A549 (cell line): ENCODE results near the gene FCMR. TPM values are rescaled to one million over a fixed set of nuclear protein-coding genes. Genes with fewer than 3 reads are reported as not detected.

Experiments
- ATAC-seq, 2 experiments: fragments of 200-7000 bp in 1 of 2; fragments of >200 bp in 1 of 2; cut with Nextera tagmentation in 1 of 2; cut with Tn5 transposase in 1 of 2; 3 replicates each; pipeline versions ENCODE4 v1.8.0 to v1.9.1; 2018 to 2020; ENCODE audit warnings: mild to moderate bottlenecking in 1 of 2, moderate library complexity in 1 of 2
- CTCF ChIA-PET: fragments of 300-600 bp; sonication (Branson Sonifier 250); formaldehyde crosslinking; extraction: SDS; loops from one replicate; lab custom pipeline; 2021; ENCODE audit warnings: antibody characterized with exemption, inconsistent platforms; lab: Yijun Ruan, JAX
- POLR2A ChIA-PET: fragments of 350-600 bp; formaldehyde crosslinking; extraction: SDS; loops from one replicate; lab custom pipeline; 2021; ENCODE audit warnings: antibody characterized with exemption, inconsistent platforms; lab: Yijun Ruan, JAX
- DNase-seq, 2 experiments: peaks; one replicate each; pipeline versions ENCODE4 v3.0.0 to v3.0.0-alpha.2; 2011 to 2016; ENCODE audit warnings: low read depth in 1 of 2, low spot score in 1 of 2
- FAIRE-seq: peaks from 2 replicates; lab custom pipeline; 2011; peaks lifted over from hg19 to GRCh38; lab: Jason Lieb, UNC
- H3K27ac ChIP-seq, 2 experiments: fragments of >200 bp; sonication (Bioruptor Twin); formaldehyde crosslinking; 3 replicates each; pipeline ENCODE4 v1.5.1; 2016 to 2017
- H3K4me1 ChIP-seq: fragments of >200 bp; sonication (Bioruptor Twin); formaldehyde crosslinking; 3 replicates; pipeline ENCODE4 v1.6.1; 2016
- H3K4me2 ChIP-seq: fragments of >200 bp; sonication (Bioruptor Twin); formaldehyde crosslinking; 3 replicates; pipeline ENCODE4 v1.6.1; 2016
- H3K4me3 ChIP-seq: fragments of >200 bp; sonication (Bioruptor Twin); formaldehyde crosslinking; 3 replicates; pipeline ENCODE4 v1.5.1; 2016
- H3K9me3 ChIP-seq: fragments of >200 bp; sonication (Bioruptor Twin); formaldehyde crosslinking; 3 replicates; pipeline ENCODE4 v1.6.1; 2016
- CBX2 ChIP-seq: fragments of 200-600 bp; sonication (generic); IDR thresholded peaks from 2 replicates; pipeline ENCODE4 v1.6.1; 2016; ENCODE audit warnings: low read depth, mild to moderate bottlenecking, borderline replicate concordance
- CHD2 ChIP-seq: fragments of 150-350 bp; IDR thresholded peaks from 2 replicates; pipeline ENCODE4 v1.6.1; 2014; ENCODE audit warnings: low read length; ENCODE audit not compliant: partially characterized antibody
- EP300 ChIP-seq, 2 experiments: fragments of >200 bp; sonication (Bioruptor Twin); formaldehyde crosslinking; IDR thresholded peaks; 2 replicates in 1 of 2; 3 replicates in 1 of 2; pipeline ENCODE4 v1.6.1; 2016 to 2017
- FOSB ChIP-seq: fragments of 250-450 bp; sonication (Bioruptor Pico); IDR thresholded peaks from 2 replicates; pipeline ENCODE4 v1.5.0; 2020; ENCODE audit warnings: mild to moderate bottlenecking, moderate library complexity
- FOSL2 ChIP-seq, 2 experiments: fragments of 450-650 bp in 1 of 2; fragments of >200 bp in 1 of 2; sonication (Bioruptor Twin) in 1 of 2; formaldehyde crosslinking; IDR thresholded peaks; 2 replicates each; pipeline versions ENCODE4 v1.5.0 to v1.6.1; 2016 to 2020; ENCODE audit warnings: mild to moderate bottlenecking in 1 of 2, moderate library complexity in 1 of 2
- GATA3 ChIP-seq: IDR thresholded peaks from 2 replicates; pipeline ENCODE4 v1.6.1; 2012; ENCODE audit warnings: borderline replicate concordance
- HEYL ChIP-seq: fragments of 250-450 bp; sonication (Bioruptor Pico); IDR thresholded peaks from 2 replicates; pipeline ENCODE4 v1.8.0; 2021; ENCODE audit warnings: mild to moderate bottlenecking, moderate library complexity
- MYC ChIP-seq: IDR thresholded peaks from 2 replicates; pipeline ENCODE4 v1.6.1; 2012; ENCODE audit warnings: mild to moderate bottlenecking, inconsistent platforms, low read length, improper control_type of control experiment, borderline replicate concordance
- NPAS2 ChIP-seq: fragments of 250-450 bp; sonication (Bioruptor Pico); IDR thresholded peaks from 2 replicates; pipeline ENCODE4 v1.8.0; 2022; ENCODE audit warnings: mild to moderate bottlenecking, moderate library complexity, borderline replicate concordance
- RARB ChIP-seq: fragments of 250-450 bp; sonication (Bioruptor Pico); IDR thresholded peaks from 2 replicates; pipeline ENCODE4 v1.8.0; 2021; ENCODE audit warnings: mild to moderate bottlenecking, moderate library complexity
- RNF2 ChIP-seq: fragments of 200-600 bp; sonication (generic); IDR thresholded peaks from 2 replicates; pipeline ENCODE4 v1.6.1; 2016; ENCODE audit warnings: low read depth, mild to moderate bottlenecking, antibody characterized with exemption, moderate library complexity, borderline replicate concordance
- SREBF2 ChIP-seq: fragments of 450-650 bp; IDR thresholded peaks from 2 replicates; pipeline ENCODE4 v1.6.1; 2014; ENCODE audit warnings: mild to moderate bottlenecking, moderate library complexity
- TP53 ChIP-seq: fragments of 250-450 bp; sonication (Bioruptor Pico); IDR thresholded peaks from 2 replicates; pipeline ENCODE4 v1.5.0; 2021; ENCODE audit warnings: mild to moderate bottlenecking, moderate library complexity
- WGBS: methylation state at CpG from one replicate; pipeline ENCODE4 v1.1.6; 2017; ENCODE audit errors: missing lambda C conversion rate; 5-methylcytosine and 5-hydroxymethylcytosine counted together
- polyA plus RNA-seq, 4 experiments: library from polyadenylated mRNA; depleted of rRNA in 3 of 4; stranded (reverse); fragments of >200 nt; fragmentation: RNase III in 1 of 4; extraction: RNeasy Plus Mini Kit Qiagen cat#74134 plus additional on column Dnase treatment in 1 of 4; gene quantifications; 2 replicates in 3 of 4; 3 replicates in 1 of 4; pipeline ENCODE4 v1.2.3, GENCODE V29; 2011 to 2017
- TF ChIP-seq, protein P1 (sequence below): fragments of 450-650 bp; IDR thresholded peaks from 2 replicates; pipeline ENCODE4 v1.6.1; 2014; ENCODE audit warnings: antibody characterized with exemption
- TF ChIP-seq, protein P2 (sequence below): fragments of 250-450 bp; sonication (Bioruptor Pico); IDR thresholded peaks from 2 replicates; pipeline ENCODE4 v1.5.0; 2020; ENCODE audit warnings: low read depth, mild to moderate bottlenecking, moderate library complexity
- TF ChIP-seq, protein P3 (sequence below): fragments of >200 bp; sonication (Bioruptor Twin); formaldehyde crosslinking; IDR thresholded peaks from 3 replicates; pipeline ENCODE4 v1.6.1; 2016
- TF ChIP-seq, protein P4 (sequence below): IDR thresholded peaks from 2 replicates; pipeline ENCODE4 v1.6.1; 2012
- TF ChIP-seq, protein P5 (sequence below): fragments of >200 bp; sonication (Bioruptor Twin); formaldehyde crosslinking; IDR thresholded peaks from 2 replicates; pipeline ENCODE4 v1.6.1; 2016

The FCMR gene
- polyA plus RNA-seq, 2 of the 4 experiments (the other 2 are of a cell fraction): 0.19 to 0.93 TPM

DNA sequence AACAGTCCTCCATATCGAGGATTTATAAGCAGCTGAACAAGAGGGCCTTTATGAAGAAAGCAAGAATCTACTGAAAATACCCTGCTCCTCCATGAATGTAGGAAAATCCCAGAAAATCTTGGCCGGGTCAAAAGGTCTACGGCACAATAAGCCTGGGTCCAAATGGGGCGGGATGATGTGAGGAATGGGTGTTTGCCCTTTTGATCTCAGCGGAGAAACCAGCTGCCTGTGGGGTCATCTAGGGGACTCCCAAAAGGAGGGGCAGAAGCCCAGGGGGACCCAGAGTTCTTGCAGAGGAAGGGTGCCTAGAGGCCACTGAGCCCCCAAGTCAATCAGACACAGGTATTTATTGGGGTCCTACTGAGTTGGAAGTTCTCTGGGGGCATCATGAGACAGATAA is 35.9 kb upstream of the FCMR start:
- H3K9me3 ChIP-seq: no peaks in the 10 kb centered on the region
- ChIA-PET CTCF (interaction anchor here (0.9 to 5.7 kb wide), 4 partner anchors 8 to 92 kb away, joined by 3 to 25 read pairs (median 6); no protein-coding TSS in a partner anchor), POLR2A (no interaction called here)
- TF ChIP-seq CBX2: no peak
- TF ChIP-seq, protein P1, sequence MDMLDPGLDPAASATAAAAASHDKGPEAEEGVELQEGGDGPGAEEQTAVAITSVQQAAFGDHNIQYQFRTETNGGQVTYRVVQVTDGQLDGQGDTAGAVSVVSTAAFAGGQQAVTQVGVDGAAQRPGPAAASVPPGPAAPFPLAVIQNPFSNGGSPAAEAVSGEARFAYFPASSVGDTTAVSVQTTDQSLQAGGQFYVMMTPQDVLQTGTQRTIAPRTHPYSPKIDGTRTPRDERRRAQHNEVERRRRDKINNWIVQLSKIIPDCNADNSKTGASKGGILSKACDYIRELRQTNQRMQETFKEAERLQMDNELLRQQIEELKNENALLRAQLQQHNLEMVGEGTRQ: no peak
- TF ChIP-seq GATA3: no peak
- no peak for TF ChIP-seq RNF2
- TF ChIP-seq SREBF2: no peak
- no peak for TF ChIP-seq RARB (CRISPR knock-in tag)
- TF ChIP-seq NPAS2 (CRISPR knock-in tag): no peak
- TF ChIP-seq, protein P2, sequence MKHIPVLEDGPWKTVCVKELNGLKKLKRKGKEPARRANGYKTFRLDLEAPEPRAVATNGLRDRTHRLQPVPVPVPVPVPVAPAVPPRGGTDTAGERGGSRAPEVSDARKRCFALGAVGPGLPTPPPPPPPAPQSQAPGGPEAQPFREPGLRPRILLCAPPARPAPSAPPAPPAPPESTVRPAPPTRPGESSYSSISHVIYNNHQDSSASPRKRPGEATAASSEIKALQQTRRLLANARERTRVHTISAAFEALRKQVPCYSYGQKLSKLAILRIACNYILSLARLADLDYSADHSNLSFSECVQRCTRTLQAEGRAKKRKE (CRISPR knock-in tag): no peak
- TF ChIP-seq HEYL (CRISPR knock-in tag): no peak
- TF ChIP-seq, protein P3, sequence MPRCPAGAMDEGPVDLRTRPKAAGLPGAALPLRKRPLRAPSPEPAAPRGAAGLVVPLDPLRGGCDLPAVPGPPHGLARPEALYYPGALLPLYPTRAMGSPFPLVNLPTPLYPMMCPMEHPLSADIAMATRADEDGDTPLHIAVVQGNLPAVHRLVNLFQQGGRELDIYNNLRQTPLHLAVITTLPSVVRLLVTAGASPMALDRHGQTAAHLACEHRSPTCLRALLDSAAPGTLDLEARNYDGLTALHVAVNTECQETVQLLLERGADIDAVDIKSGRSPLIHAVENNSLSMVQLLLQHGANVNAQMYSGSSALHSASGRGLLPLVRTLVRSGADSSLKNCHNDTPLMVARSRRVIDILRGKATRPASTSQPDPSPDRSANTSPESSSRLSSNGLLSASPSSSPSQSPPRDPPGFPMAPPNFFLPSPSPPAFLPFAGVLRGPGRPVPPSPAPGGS: no peak
- TF ChIP-seq FOSB: no peak
- no peak for TF ChIP-seq TP53 (CRISPR knock-in tag)
- no peak for TF ChIP-seq EP300 (IDR thresholded peaks at IDR 0.05)
- TF ChIP-seq FOSL2 (IDR thresholded peaks at IDR 0.05): no peak
- TF ChIP-seq FOSL2 (CRISPR knock-in tag; IDR thresholded peaks at IDR 0.05): no peak
- TF ChIP-seq CHD2: no peak
- no peak overlapping the region for H3K4me2 ChIP-seq
- no peak overlapping the region for H3K27ac ChIP-seq
- no peak overlapping the region for H3K4me3 ChIP-seq
- ATAC-seq (no peak), DNase-seq (no peak), FAIRE-seq (no peak)
- WGBS: 85% methylated on average over 5 of the region's 5 CpGs
- peaks cover 5% of the 10 kb centered on the region for H3K4me1 ChIP-seq

DNA sequence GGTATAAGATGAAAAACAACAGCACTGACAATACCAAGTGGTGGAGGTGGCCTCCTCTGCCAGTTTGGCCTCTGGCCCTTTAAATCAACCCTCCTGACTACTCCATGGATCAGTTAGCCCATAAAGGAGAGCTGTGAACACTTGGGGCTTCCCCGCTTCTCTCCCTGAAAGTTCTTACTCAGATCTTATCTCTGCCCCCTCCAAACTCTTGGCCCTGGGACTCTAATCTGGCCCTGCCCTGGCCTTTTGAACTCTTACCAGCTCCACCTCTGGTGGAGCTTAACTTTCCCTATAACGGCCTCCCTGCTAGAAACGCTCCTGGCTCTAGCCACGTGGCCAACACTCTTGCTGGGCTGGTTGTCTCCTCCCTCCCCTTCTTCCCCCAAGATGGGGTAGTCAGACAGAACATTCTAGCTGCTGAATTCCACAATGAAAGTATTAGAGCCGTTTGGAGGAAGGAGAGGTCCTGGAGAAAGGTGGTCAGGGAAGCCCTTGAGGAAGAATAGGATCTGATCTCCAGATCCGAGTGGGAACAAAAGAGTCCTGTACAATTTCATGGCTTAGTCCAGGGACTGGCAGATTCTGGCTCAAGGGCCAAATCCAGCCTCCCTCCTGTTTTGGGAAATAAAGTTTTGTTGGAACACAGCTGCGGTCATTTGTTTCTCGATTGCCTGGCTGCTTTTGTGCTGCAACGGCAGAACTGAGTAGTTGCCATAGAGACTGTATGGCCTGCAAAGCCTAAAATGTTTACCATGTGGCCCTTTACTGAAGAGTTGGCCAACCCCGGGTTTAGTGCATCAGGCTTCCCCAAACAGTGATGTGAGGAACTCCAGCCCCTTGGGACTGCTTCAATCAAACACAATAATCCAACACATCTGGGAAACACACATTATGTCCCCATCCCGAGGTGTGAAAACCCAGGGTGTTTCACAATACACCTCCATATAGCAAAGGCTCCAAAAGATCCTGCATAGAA is 34.0 kb upstream of the FCMR start:
- H3K4me1 ChIP-seq: peaks cover 23% of the 10 kb centered on the region
- H3K27ac ChIP-seq: peak overlapping the region in 1 of 2 experiments; percentile 41; a peak in 1 of 6 replicates
- FAIRE-seq (no peak), ATAC-seq (no peak), DNase-seq (no peak)
- WGBS: 65% methylated on average over 11 of the region's 11 CpGs
- ChIA-PET POLR2A (no interaction called here), CTCF (interaction anchor here (0.6 to 2.8 kb wide), 4 partner anchors 27 to 313 kb away, joined by 3 to 8 read pairs (median 3); no protein-coding TSS in a partner anchor)
- no peaks in the 10 kb centered on the region for H3K9me3 ChIP-seq
- H3K4me2 ChIP-seq: no peak overlapping the region
- no peak for TF ChIP-seq MYC
- TF ChIP-seq, protein P4, sequence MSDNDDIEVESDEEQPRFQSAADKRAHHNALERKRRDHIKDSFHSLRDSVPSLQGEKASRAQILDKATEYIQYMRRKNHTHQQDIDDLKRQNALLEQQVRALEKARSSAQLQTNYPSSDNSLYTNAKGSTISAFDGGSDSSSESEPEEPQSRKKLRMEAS: peak; percentile 27; the same call in 1 of the 2 replicates
- TF ChIP-seq, protein P5, sequence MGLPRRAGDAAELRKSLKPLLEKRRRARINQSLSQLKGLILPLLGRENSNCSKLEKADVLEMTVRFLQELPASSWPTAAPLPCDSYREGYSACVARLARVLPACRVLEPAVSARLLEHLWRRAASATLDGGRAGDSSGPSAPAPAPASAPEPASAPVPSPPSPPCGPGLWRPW: no peak
- H3K4me3 ChIP-seq: no peak overlapping the region
